Activated CD4-positive, alpha-beta T cell treated with anti-CD3 and anti-CD28 coated beads, Interleukin-2, amount 50 U/mL, for 24 hours (primary cell): ENCODE data around the gene PITX2.

ENCODE experiments used
- DNase-seq, 2 donors: peaks; one replicate each; pipeline ENCODE4 v3.0.0-alpha.2; 2020; ENCODE audit warnings: low read depth in 1 of 2, low spot score in 1 of 2

Gene PITX2

GRCh38 chr4:110622841-110623717 is at the start of gene PITX2:
PITX2 (minus strand) TSS chr4:110623077; CDS start chr4:110622460, 617 bp downstream.
- peak in 1 of 2 donors; percentile 29 for DNase-seq

GRCh38 chr4:110671679-110672078 is 48.8 kb upstream of the PITX2 start:
- DNase-seq, result no peak

GRCh38 chr4:110669663-110670062 is 46.8 kb upstream of the PITX2 start:
- DNase-seq, result no peak

DNA sequence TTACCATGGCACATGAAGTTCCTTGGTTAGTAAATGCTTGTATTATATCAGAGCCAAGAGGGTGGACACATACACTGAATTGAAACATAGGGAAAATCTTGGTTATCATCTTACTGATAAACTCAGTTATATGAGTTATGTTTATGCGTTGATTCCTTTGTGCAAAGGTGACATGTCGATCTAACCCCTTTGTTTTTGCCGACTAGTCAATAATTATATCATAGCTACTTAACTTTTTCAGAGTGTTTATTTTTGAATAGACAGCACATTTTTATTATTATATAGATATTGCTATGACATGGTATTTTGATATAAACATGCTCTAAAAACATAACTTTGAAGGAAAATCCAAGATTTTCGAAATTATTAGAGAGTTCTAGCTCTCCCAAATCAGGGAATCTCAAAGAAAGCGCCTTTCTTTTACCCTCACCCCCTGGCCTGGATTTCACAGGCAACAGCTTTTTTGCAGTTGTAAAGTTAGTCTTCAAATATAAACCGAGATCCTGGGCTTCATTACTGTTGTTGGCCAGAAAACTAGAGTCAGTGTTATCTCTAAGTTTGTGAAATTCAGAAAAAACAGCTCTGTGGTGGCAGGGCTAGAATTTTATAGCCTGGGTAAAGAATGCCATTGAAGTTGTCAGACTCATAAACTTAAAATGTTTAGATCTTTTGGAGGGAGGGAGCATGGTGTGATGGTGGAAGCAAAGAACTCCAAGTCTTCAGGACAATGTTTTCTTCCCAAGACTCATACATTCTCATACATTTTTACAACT is 45.8 kb upstream of the PITX2 start:
- DNase-seq, result no peak

- DNase-seq, result no peak
These were observed 44.8 kb upstream of the PITX2 start for GRCh38 chr4:110667670-110668069.

DNA sequence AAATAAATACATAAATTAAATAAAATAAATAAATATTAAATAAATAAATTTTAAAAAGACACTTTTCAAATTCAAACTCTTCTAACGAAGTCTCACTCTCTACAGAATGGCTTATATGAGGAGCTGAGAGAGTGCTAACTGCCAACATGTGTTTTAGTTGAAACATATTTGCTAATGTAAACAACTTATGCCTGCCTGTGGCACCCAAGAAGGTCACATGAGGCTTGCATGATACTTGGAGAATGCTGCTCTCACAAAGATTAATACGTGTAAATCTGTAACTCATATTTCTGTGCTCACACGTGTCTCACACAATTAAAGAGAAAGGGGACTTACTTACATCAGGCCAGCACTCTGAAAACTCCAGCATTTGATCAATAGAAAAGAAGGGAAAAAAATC is 43.2 kb upstream of the PITX2 start:
- no peak for DNase-seq

GRCh38 chr4:110663738-110664444 is 41.0 kb upstream of the PITX2 start:
- no peak for DNase-seq

DNA sequence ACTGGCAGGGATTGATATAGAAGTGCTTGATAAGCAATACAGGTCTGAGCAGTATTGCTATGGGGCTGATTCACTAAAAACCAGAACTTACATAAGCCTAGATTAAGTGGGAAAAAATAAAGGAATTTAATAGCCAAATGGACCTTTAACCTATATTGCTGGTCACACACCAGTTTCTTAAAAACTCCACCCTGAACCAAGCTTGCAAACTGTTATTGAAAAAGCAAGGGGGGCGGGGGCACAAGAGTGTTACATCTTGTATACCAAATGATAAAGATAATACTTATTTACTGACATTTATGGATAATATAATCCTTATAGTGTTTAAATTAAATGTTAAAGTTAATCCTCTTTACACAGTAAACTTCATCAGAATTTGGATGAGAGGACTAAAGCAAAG is 40.3 kb upstream of the PITX2 start:
- no peak for DNase-seq

GRCh38 chr4:110660755-110661154 is 37.9 kb upstream of the PITX2 start:
- no peak for DNase-seq

DNA sequence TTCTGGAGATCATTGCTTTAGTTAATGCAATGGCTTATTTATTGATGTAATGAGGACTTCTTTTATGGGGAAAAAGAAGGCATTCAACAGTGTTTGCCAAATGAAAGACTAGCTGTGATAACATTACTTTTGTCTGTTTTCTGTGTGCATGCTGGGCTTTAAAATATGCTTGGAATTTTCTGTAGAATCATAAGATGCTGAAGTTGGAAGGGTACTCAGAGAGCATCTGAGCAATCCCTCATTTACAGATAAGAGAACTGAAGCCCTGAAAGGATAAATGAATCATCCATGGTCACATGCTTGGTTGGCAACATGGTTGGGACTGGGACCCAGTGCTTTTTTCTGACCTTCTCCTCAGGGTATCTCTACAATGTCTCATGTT is 31.4 kb upstream of the PITX2 start:
- no peak for DNase-seq

GRCh38 chr4:110653321-110654253 is 30.7 kb upstream of the PITX2 start:
- DNase-seq, result no peak

DNA sequence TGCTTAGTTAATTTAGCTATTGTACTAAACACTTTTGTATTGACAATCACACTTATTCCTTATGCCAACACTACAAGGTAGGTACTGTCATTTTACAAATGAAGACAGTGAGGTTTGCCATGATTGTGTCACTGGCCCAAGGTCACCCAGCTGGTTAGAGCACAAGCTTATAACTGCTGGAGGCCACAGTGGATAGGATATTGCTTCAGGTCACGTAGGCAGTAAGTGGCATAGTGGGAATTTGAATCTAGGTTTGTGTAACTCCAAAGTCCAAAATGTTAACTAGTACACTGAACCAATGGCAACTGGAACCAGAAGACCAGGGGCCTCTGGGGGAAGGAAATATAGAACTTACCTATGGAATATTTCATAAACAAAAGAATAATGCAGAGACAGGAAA is 21.1 kb upstream of the PITX2 start:
- DNase-seq, result no peak

GRCh38 chr4:110643096-110643495 is 20.2 kb upstream of the PITX2 start:
- no peak for DNase-seq

DNA sequence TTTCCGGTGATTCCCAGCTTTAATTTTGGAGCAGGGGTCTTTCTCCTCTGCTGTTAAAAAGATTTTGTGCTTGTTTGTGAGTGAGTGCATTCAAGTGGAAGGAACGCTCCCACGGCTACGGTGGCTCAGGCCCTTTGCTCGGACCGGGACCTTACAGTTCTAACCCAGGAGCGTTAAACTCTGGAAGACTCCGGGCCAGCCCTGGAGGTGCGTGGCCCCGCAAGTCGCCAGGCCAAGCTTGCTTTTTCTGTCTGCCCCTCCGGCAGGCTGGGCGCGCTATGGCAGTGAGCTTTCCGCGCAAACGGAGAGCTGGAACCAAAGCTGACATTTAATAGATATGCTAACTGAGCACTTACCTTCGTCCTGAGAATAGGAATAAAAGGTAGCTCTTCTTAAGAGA is 18.3 kb upstream of the PITX2 start:
- no peak for DNase-seq

DNA sequence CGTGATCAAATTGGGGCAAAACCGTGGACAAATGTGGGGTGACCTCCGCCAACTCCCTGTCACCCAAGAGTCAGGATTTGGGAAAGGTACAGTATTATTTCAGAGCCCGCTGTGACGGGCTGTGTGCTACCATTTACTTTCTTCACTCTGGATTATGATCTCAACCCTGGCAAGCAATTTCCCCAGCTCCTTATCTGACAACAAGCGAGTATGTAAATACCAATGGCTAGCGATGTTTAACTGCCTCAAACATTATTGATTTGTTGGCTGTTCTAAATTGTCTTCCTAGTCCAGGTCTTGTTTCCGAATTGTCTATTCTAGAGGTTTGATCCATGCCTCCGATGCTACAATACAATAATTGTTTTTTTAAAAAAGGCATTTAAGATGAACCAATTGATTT is 17.7 kb upstream of the PITX2 start:
- DNase-seq, result no peak

GRCh38 chr4:110639207-110640090 is 16.6 kb upstream of the PITX2 start:
- no peak for DNase-seq

- no peak for DNase-seq
These were observed 15.3 kb upstream of the PITX2 start for GRCh38 chr4:110638089-110638746.

DNA sequence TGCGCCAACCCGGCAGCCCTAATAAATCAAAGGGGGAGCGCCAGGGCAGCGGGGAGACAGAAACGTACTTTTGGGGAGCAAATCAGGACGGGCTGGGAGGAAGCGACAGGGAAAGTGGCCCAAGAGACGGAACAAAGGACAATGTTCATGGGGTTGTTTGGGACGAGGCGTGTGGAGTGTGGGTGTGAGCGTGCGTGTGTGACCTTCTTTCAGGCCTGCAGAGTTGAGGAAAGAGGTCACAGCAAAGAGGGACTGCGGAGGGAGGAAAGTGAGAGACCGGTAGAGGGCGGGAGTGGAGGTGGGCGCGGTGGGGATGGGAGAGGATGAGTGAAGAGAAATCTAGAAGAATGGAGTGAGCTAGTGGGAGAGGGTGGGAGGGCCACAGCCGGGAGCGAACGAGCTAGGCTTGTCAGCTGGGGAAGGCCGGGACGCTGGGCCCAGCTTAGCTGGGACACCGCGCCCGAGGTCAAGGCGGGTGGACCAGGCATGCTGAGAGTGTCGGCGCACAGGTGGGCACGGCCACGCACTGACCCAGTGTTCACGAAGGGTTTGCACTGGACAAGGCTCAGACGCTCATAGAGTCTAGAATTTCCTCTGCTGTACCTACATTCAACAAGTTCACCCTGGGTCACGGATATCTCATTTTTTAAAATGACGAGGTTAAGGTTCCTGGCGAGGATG is 14.7 kb upstream of the PITX2 start:
- no peak for DNase-seq
